SK-N-MC (cell line): ENCODE results near the gene GTF2IRD1.

ENCODE experiments used
- DNase-seq: peaks from one replicate; pipeline ENCODE4 v3.0.0-alpha.2; 2011; ENCODE audit warnings: low read depth, low spot score
- H3K27ac ChIP-seq: fragments of 200-600 bp; sonication (generic); 2 replicates; pipeline ENCODE4 v1.5.1; 2016; ENCODE audit warnings: mixed run types
- H3K36me3 ChIP-seq: fragments of 200-600 bp; sonication (generic); 2 replicates; pipeline ENCODE4 v1.6.1; 2017; ENCODE audit warnings: antibody characterized with exemption, low read length, mixed read lengths; ENCODE audit not compliant: insufficient read depth
- H3K4me3 ChIP-seq: fragments of 200-600 bp; sonication (generic); 2 replicates; pipeline ENCODE4 v1.5.1; 2016
- H3K9ac ChIP-seq: fragments of 200-600 bp; sonication (generic); 2 replicates; pipeline ENCODE4 v1.8.0; 2017; ENCODE audit warnings: mixed run types, mixed read lengths; ENCODE audit not compliant: insufficient read length
- H3K9me3 ChIP-seq: fragments of 200-600 bp; sonication (generic); 2 replicates; pipeline ENCODE4 v1.6.1; 2017; ENCODE audit warnings: low read depth, mild to moderate bottlenecking, antibody characterized with exemption, low read length, moderate library complexity, mixed read lengths
- EZH2 ChIP-seq: fragments of 200-600 bp; sonication (generic); IDR thresholded peaks from one replicate; pipeline ENCODE4 v1.6.1; 2017; ENCODE audit warnings: antibody characterized with exemption
- FOXP2 ChIP-seq: optimal IDR thresholded peaks from 2 replicates; pipeline ENCODE3; 2011; ENCODE audit warnings: mild to moderate bottlenecking, moderate library complexity; ENCODE audit not compliant: insufficient read depth; ENCODE audit errors: extremely low read length, control extremely low read depth
- POLR2AphosphoS5 ChIP-seq: IDR thresholded peaks from 2 replicates; pipeline ENCODE4 v1.6.1; 2012; ENCODE audit warnings: mild to moderate bottlenecking, low read depth, low read length, borderline replicate concordance

GTF2IRD1 gene

GRCh38 chr7:74455928-74456327, 2.2 kb downstream of the GTF2IRD1 start:
- Histone ChIP-seq H3K4me3 (peak overlapping the region; percentile 88; the same call in 1 of the 2 replicates), H3K27ac (peak overlapping the region; percentile 49), H3K9me3 (no peaks in the 10 kb centered on the region), H3K9ac (peak overlapping the region; percentile 86), H3K36me3 (no peaks in the 10 kb centered on the region; the same call in 1 of the 2 replicates)
- no peak for DNase-seq
- TF ChIP-seq POLR2AphosphoS5 (no peak), EZH2 (no peak), FOXP2 (no peak)

- H3K9me3 ChIP-seq = no peaks in the 10 kb centered on the region
- H3K27ac ChIP-seq = peak overlapping the region; percentile 48; the same call in 1 of the 2 replicates
- no peak for TF ChIP-seq FOXP2
- no peak for TF ChIP-seq POLR2AphosphoS5
- no peak for TF ChIP-seq EZH2
- H3K9ac ChIP-seq = no peak overlapping the region
- H3K4me3 ChIP-seq = no peak overlapping the region
- DNase-seq = no peak
- no peaks in the 10 kb centered on the region; the same call in 1 of the 2 replicates for H3K36me3 ChIP-seq
Observed at GRCh38 chr7:74457007-74457406, 3.3 kb downstream of the GTF2IRD1 start.

- Histone ChIP-seq H3K36me3 (no peaks in the 10 kb centered on the region; the same call in 1 of the 2 replicates), H3K9me3 (no peaks in the 10 kb centered on the region), H3K9ac (no peak overlapping the region), H3K4me3 (no peak overlapping the region), H3K27ac (no peak overlapping the region)
- DNase-seq = no peak
- TF ChIP-seq EZH2 (no peak), POLR2AphosphoS5 (no peak), FOXP2 (no peak)
Observed at GRCh38 chr7:74461970-74462706, 8.4 kb downstream of the GTF2IRD1 start.

GRCh38 chr7:74462707-74463100, 9.0 kb downstream of the GTF2IRD1 start:
- TF ChIP-seq POLR2AphosphoS5 = no peak
- no peak for TF ChIP-seq EZH2
- TF ChIP-seq FOXP2 = no peak
- H3K36me3 ChIP-seq = no peaks in the 10 kb centered on the region; the same call in 1 of the 2 replicates
- H3K27ac ChIP-seq = no peak overlapping the region
- H3K9me3 ChIP-seq = no peaks in the 10 kb centered on the region
- H3K4me3 ChIP-seq = no peak overlapping the region
- H3K9ac ChIP-seq = no peak overlapping the region
- DNase-seq = no peak

- H3K36me3 ChIP-seq = peaks cover 2% of the 10 kb centered on the region; the same call in 1 of the 2 replicates
- no peak overlapping the region for H3K9ac ChIP-seq
- H3K27ac ChIP-seq = no peak overlapping the region
- no peak for DNase-seq
- no peaks in the 10 kb centered on the region for H3K9me3 ChIP-seq
- no peak for TF ChIP-seq POLR2AphosphoS5
- no peak for TF ChIP-seq FOXP2
- TF ChIP-seq EZH2 = no peak
- H3K4me3 ChIP-seq = no peak overlapping the region
Observed at GRCh38 chr7:74464931-74465886, 11.5 kb downstream of the GTF2IRD1 start.

- no peak overlapping the region for H3K4me3 ChIP-seq
- TF ChIP-seq FOXP2 (no peak), EZH2 (no peak), POLR2AphosphoS5 (no peak)
- no peak for DNase-seq
- H3K9me3 ChIP-seq = no peaks in the 10 kb centered on the region
- no peak overlapping the region for H3K27ac ChIP-seq
- no peak overlapping the region for H3K9ac ChIP-seq
- H3K36me3 ChIP-seq = peaks cover 5% of the 10 kb centered on the region; the same call in 1 of the 2 replicates
Observed at GRCh38 chr7:74466196-74466813, 12.6 kb downstream of the GTF2IRD1 start.

- Histone ChIP-seq H3K9me3 (no peaks in the 10 kb centered on the region), H3K36me3 (peaks cover 11% of the 10 kb centered on the region; the same call in 1 of the 2 replicates), H3K27ac (no peak overlapping the region), H3K4me3 (no peak overlapping the region), H3K9ac (no peak overlapping the region)
- TF ChIP-seq FOXP2 (no peak), POLR2AphosphoS5 (no peak), EZH2 (no peak)
- DNase-seq = no peak
Observed at GRCh38 chr7:74467876-74468275, 14.2 kb downstream of the GTF2IRD1 start.

GRCh38 chr7:74470504-74470903, 16.8 kb downstream of the GTF2IRD1 start:
- H3K4me3 ChIP-seq = no peak overlapping the region
- no peak overlapping the region for H3K27ac ChIP-seq
- DNase-seq = no peak
- no peak overlapping the region for H3K9ac ChIP-seq
- H3K9me3 ChIP-seq = no peaks in the 10 kb centered on the region
- H3K36me3 ChIP-seq = peaks cover 11% of the 10 kb centered on the region; the same call in 1 of the 2 replicates
- TF ChIP-seq FOXP2 (no peak), POLR2AphosphoS5 (no peak), EZH2 (no peak)
